HG02623 (cell line): Measurements from ENCODE around the gene TJP1.

Experiments
- ATAC-seq: cut with Tn5 transposase; IDR thresholded peaks from one replicate; pipeline ENCODE4 v1.9.1; 2021; ENCODE audit warnings: moderate library complexity; ENCODE audit not compliant: unreplicated experiment

TJP1 gene

GRCh38 chr15:29822100-29822683 is at the start of gene TJP1:
TJP1 (minus strand) TSS chr15:29822468; CDS start chr15:29822028, 440 bp downstream.
- no peak for ATAC-seq

GRCh38 chr15:29871401-29871800 is 49.1 kb upstream of the TJP1 start:
- no peak for ATAC-seq

- ATAC-seq: no peak
Measured at GRCh38 chr15:29870495-29871151, 48.4 kb upstream of the TJP1 start.

GRCh38 chr15:29867241-29868000 is 45.2 kb upstream of the TJP1 start:
- ATAC-seq: no peak

- no peak for ATAC-seq
Measured at GRCh38 chr15:29866337-29866736, 44.1 kb upstream of the TJP1 start.

- no peak for ATAC-seq
Measured at GRCh38 chr15:29864501-29864900, 42.2 kb upstream of the TJP1 start.

- no peak for ATAC-seq
Measured at GRCh38 chr15:29863438-29863837, 41.2 kb upstream of the TJP1 start.

- ATAC-seq: no peak
Measured at GRCh38 chr15:29862271-29862670, 40.0 kb upstream of the TJP1 start.

- no peak for ATAC-seq
Measured at GRCh38 chr15:29860872-29861271, 38.6 kb upstream of the TJP1 start.

- no peak for ATAC-seq
Measured at GRCh38 chr15:29859973-29860715, 37.9 kb upstream of the TJP1 start.

GRCh38 chr15:29859293-29859692 is 37.0 kb upstream of the TJP1 start:
- no peak for ATAC-seq

- ATAC-seq: no peak
Measured at GRCh38 chr15:29857221-29857789, 35.0 kb upstream of the TJP1 start.

- ATAC-seq: no peak
Measured at GRCh38 chr15:29854413-29854812, 32.1 kb upstream of the TJP1 start.

- ATAC-seq: no peak
Measured at GRCh38 chr15:29853211-29853987, 31.1 kb upstream of the TJP1 start.

- no peak for ATAC-seq
Measured at GRCh38 chr15:29852201-29852600, 29.9 kb upstream of the TJP1 start.

GRCh38 chr15:29849716-29850115 is 27.4 kb upstream of the TJP1 start:
- no peak for ATAC-seq

GRCh38 chr15:29849218-29849617 is 26.9 kb upstream of the TJP1 start:
- ATAC-seq: no peak

- ATAC-seq: no peak
Measured at GRCh38 chr15:29844290-29844903, 22.1 kb upstream of the TJP1 start.

GRCh38 chr15:29842290-29842689 is 20.0 kb upstream of the TJP1 start:
- no peak for ATAC-seq

- no peak for ATAC-seq
Measured at GRCh38 chr15:29840926-29841325, 18.7 kb upstream of the TJP1 start.
